Endothelial cell of umbilical vein (primary cell): ENCODE measurements around the gene ANO4. TPM values are rescaled to one million over a fixed set of nuclear protein-coding genes. Genes with fewer than 3 reads are reported as not detected.

Source experiments
- BruUV-seq: library from RNA; stranded (reverse); fragments of 400-500 nt; replicated peaks from 2 replicates; lab custom pipeline; 2021; lab: Mats Ljungman, UMichigan
- CTCF ChIA-PET: fragments of 300-600, 350-600 bp; sonication (Branson Sonifier 250); formaldehyde crosslinking; loops from one replicate; lab custom pipeline; 2021; ENCODE audit warnings: antibody characterized with exemption, inconsistent platforms; lab: Charles Lee
- POLR2A ChIA-PET: fragments of 300-600, 350-600 bp; sonication (Branson Sonifier 250); formaldehyde crosslinking; loops from one replicate; lab custom pipeline; 2021; ENCODE audit warnings: antibody characterized with exemption, inconsistent platforms; lab: Charles Lee
- DNase-seq: peaks from one replicate; pipeline ENCODE4 v3.0.0-alpha.2; 2011; ENCODE audit warnings: low read depth, low spot score
- FAIRE-seq: peaks from 2 replicates; lab custom pipeline; 2011; peaks lifted over from hg19 to GRCh38; lab: Jason Lieb, UNC
- H2AFZ ChIP-seq: 2 replicates; pipeline ENCODE4 v1.6.0; 2012; ENCODE audit warnings: low read depth, low read length, control low read depth, inconsistent platforms
- H3K27ac ChIP-seq: 2 replicates; pipeline ENCODE4 v1.5.1; 2011; ENCODE audit warnings: low read depth, mild to moderate bottlenecking, control low read depth, low read length, moderate library complexity; ENCODE audit not compliant: insufficient read depth
- H3K27me3 ChIP-seq, 2 experiments: 2 replicates each; pipeline versions ENCODE4 v1.6.0 to v1.6.1; 2011; ENCODE audit warnings: low read length in 2 of 2, mixed read lengths in 1 of 2; ENCODE audit not compliant: control insufficient read depth in 2 of 2, insufficient read depth in 2 of 2
- H3K36me3 ChIP-seq, 2 experiments: 2 replicates in 1 of 2; 3 replicates in 1 of 2; pipeline ENCODE4 v1.5.1; 2011; ENCODE audit warnings: low read length in 2 of 2, mild to moderate bottlenecking in 1 of 2, moderate library complexity in 1 of 2; ENCODE audit not compliant: control insufficient read depth in 2 of 2, insufficient read depth in 2 of 2; ENCODE audit errors: extremely low read depth in 1 of 2
- H3K4me1 ChIP-seq: 3 replicates; pipeline ENCODE4 v1.5.1; 2011; ENCODE audit warnings: mild to moderate bottlenecking, low read length; ENCODE audit not compliant: control insufficient read depth, insufficient read depth; ENCODE audit errors: extremely low read depth
- H3K4me2 ChIP-seq: 2 replicates; pipeline ENCODE4 v1.6.1; 2011; ENCODE audit warnings: low read length, control low read depth, mixed read lengths; ENCODE audit not compliant: insufficient read depth
- H3K4me3 ChIP-seq, 3 experiments: fragments of 200-600 bp in 1 of 3; sonication (generic), shearing (Covaris generic) in 1 of 3; replicated peaks in 1 of 3; 2 replicates each; pipeline ENCODE4 v1.5.1; 2011 to 2016; ENCODE audit warnings: control low read depth in 3 of 3, low read length in 3 of 3, mild to moderate bottlenecking in 2 of 3, inconsistent platforms in 1 of 3, low read depth in 1 of 3, moderate library complexity in 1 of 3; ENCODE audit not compliant: insufficient read depth in 1 of 3
- H3K79me2 ChIP-seq: 2 replicates; pipeline ENCODE4 v1.6.0; 2012; ENCODE audit warnings: low read length, inconsistent platforms; ENCODE audit not compliant: control insufficient read depth, insufficient read depth
- H3K9ac ChIP-seq: replicated peaks from 2 replicates; pipeline ENCODE3; 2011; ENCODE audit warnings: low read length, control low read depth; ENCODE audit not compliant: insufficient read depth; ENCODE audit errors: extremely low read depth
- H3K9me1 ChIP-seq: replicated peaks from 3 replicates; pipeline ENCODE4 v1.6.0; 2011; ENCODE audit warnings: mild to moderate bottlenecking, low read length; ENCODE audit not compliant: control insufficient read depth, insufficient read depth; ENCODE audit errors: extremely low read depth
- H3K9me3 ChIP-seq: replicated peaks from 2 replicates; pipeline ENCODE4 v1.5.1; 2012; ENCODE audit warnings: low read length, inconsistent platforms; ENCODE audit not compliant: control insufficient read depth, insufficient read depth
- H4K20me1 ChIP-seq: replicated peaks from 2 replicates; pipeline ENCODE3; 2011; ENCODE audit warnings: mild to moderate bottlenecking, low read length; ENCODE audit not compliant: control insufficient read depth, insufficient read depth; ENCODE audit errors: extremely low read depth
- EZH2 ChIP-seq: IDR thresholded peaks from 2 replicates; pipeline ENCODE4 v1.6.1; 2012; ENCODE audit warnings: borderline replicate concordance, low read depth, mild to moderate bottlenecking, moderate library complexity, low read length, inconsistent platforms; ENCODE audit not compliant: severe bottlenecking
- FOS ChIP-seq: IDR thresholded peaks from 2 replicates; pipeline ENCODE4 v1.6.1; 2011; ENCODE audit warnings: mild to moderate bottlenecking, low read length, moderate library complexity, borderline replicate concordance; ENCODE audit not compliant: insufficient read depth
- GATA2 ChIP-seq: IDR thresholded peaks from 2 replicates; pipeline ENCODE4 v1.7.0; 2011; ENCODE audit warnings: low read depth, mild to moderate bottlenecking, moderate library complexity, mixed read lengths, low read length; ENCODE audit not compliant: insufficient read length, insufficient read depth
- JUN ChIP-seq: IDR thresholded peaks from 2 replicates; pipeline ENCODE4 v1.6.1; 2011; ENCODE audit warnings: borderline replicate concordance, low read depth; ENCODE audit not compliant: insufficient read length, insufficient read depth
- MYC ChIP-seq: IDR thresholded peaks from one replicate; pipeline ENCODE4 v1.6.1; 2011; ENCODE audit warnings: mild to moderate bottlenecking, low read depth, low read length
- POLR2A ChIP-seq: IDR thresholded peaks from 2 replicates; pipeline ENCODE4 v1.6.1; 2012; ENCODE audit warnings: low read depth, mild to moderate bottlenecking, control low read depth, low read length
- POLR2AphosphoS5 ChIP-seq: IDR thresholded peaks from 2 replicates; pipeline ENCODE4 v1.6.1; 2012; ENCODE audit warnings: low read depth, mild to moderate bottlenecking, control low read depth, low read length, moderate library complexity; ENCODE audit not compliant: insufficient read depth
- dilution Hi-C: fragments of 300-500 bp; cut with MboI; formaldehyde crosslinking; loops from one replicate; pipeline ENCODE4 v1.15.0; 2019; ENCODE audit warnings: low sequenced_read_pairs; ENCODE audit not compliant: extremely low pct_ligation_motif_present
- intact Hi-C: fragments of 100-400 bp; cut with micrococcal nuclease; formaldehyde crosslinking; loops from one replicate; pipeline ENCODE4 v1.10.0; 2022
- polyA plus RNA-seq, 4 experiments: library from polyadenylated mRNA; depleted of rRNA in 3 of 4; stranded (reverse) in 3 of 4; unstranded in 1 of 4; fragments of >200 nt; gene quantifications; 2 replicates each; pipeline versions ENCODE4 v1.2.1 to v1.2.3, GENCODE V29; 2011 to 2012; ENCODE audit warnings: missing spikeins in 1 of 4
- total RNA-seq: library from RNA; stranded (reverse); gene quantifications from 2 replicates; pipeline ENCODE4 v1.2.3, GENCODE V29; 2021
- TF ChIP-seq, protein P1 (sequence below), 2 donors: IDR thresholded peaks; 1 replicate in 1 of 2; 2 replicates in 1 of 2; pipeline ENCODE4 v1.5.1; 2011; ENCODE audit warnings: low read length in 2 of 2, mild to moderate bottlenecking in 2 of 2, moderate library complexity in 2 of 2, control low read depth in 1 of 2, inconsistent platforms in 1 of 2, low read depth in 1 of 2; ENCODE audit not compliant: insufficient read depth in 1 of 2; ENCODE audit errors: extremely low read depth in 1 of 2
- TF ChIP-seq, protein P2 (sequence below): IDR thresholded peaks from 2 replicates; pipeline ENCODE4 v1.6.1; 2011; ENCODE audit not compliant: insufficient read depth, insufficient read length

ANO4 gene
- total and polyA plus RNA-seq, 2 donors (not counting 3 experiments of a cell fraction or from before 2014, with no cell fraction given) = 0.25 TPM; not detected in 1

DNA sequence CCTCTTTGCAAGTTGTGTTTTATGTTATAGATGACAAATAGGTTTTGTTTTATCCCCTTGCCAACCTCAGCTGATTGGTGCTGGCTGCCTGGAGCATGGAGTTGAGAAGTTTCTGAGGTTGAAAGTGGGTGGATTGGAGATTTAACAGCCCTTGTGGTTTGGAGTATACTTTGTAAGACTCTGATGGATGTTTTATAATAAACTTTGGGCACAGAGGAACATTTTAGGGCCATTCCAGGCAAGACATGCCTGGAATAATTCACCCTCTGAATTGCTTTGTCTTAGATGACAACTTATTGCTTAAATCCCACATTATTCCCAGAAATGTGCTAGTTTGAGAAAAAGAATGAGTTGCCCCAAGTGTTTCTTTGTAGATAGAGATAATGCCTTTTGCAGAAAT lies 256.6 kb downstream of the ANO4 start:
- H3K27ac ChIP-seq = no peak overlapping the region
- DNase-seq (no peak), FAIRE-seq (no peak)
- no peak overlapping the region for H3K4me2 ChIP-seq
- intact Hi-C loops (no loop called here), dilution Hi-C loops (no loop called here)
- no peaks in the 10 kb centered on the region for H3K79me2 ChIP-seq
- no peaks in the 10 kb centered on the region for H3K9me3 ChIP-seq
- no peak overlapping the region for H3K4me3 ChIP-seq
- no peak overlapping the region for H3K9ac ChIP-seq
- H3K27me3 ChIP-seq = no peaks in the 10 kb centered on the region
- H4K20me1 ChIP-seq = no peaks in the 10 kb centered on the region
- BruUV-seq = no TSS peak
- H2AFZ ChIP-seq = no peak overlapping the region
- ChIA-PET CTCF (interaction anchor here (0.8 kb wide), 1 partner anchor 14 kb away, joined by 3 read pairs; no protein-coding TSS in a partner anchor), POLR2A (no interaction called here)
- no peaks in the 10 kb centered on the region for H3K9me1 ChIP-seq
- H3K4me1 ChIP-seq = no peaks in the 10 kb centered on the region
- TF ChIP-seq MYC (no peak), JUN (no peak), FOS (no peak), GATA2 (no peak), POLR2A (no peak), EZH2 (no peak), POLR2AphosphoS5 (no peak)
- TF ChIP-seq, protein P1, sequence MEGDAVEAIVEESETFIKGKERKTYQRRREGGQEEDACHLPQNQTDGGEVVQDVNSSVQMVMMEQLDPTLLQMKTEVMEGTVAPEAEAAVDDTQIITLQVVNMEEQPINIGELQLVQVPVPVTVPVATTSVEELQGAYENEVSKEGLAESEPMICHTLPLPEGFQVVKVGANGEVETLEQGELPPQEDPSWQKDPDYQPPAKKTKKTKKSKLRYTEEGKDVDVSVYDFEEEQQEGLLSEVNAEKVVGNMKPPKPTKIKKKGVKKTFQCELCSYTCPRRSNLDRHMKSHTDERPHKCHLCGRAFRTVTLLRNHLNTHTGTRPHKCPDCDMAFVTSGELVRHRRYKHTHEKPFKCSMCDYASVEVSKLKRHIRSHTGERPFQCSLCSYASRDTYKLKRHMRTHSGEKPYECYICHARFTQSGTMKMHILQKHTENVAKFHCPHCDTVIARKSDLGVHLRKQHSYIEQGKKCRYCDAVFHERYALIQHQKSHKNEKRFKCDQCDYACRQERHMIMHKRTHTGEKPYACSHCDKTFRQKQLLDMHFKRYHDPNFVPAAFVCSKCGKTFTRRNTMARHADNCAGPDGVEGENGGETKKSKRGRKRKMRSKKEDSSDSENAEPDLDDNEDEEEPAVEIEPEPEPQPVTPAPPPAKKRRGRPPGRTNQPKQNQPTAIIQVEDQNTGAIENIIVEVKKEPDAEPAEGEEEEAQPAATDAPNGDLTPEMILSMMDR (IDR thresholded peaks at IDR 0.05; ENCODE audit: extremely low read depth in 1 of 2, insufficient read depth in 1 of 2, low read depth in 1 of 2, low read length in 2 of 2) = no peak
- TF ChIP-seq, protein P2, sequence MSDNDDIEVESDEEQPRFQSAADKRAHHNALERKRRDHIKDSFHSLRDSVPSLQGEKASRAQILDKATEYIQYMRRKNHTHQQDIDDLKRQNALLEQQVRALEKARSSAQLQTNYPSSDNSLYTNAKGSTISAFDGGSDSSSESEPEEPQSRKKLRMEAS = no peak
- H3K36me3 ChIP-seq = no peaks in the 10 kb centered on the region
